ENCODE results near the gene PTPRT.
"Not testable (repeated sequence)": the region's sequence is repeated elsewhere in the genome, so short reads cannot be mapped to it uniquely, and the experiment has no call there.

PTPRT gene

GRCh38 chr20:43186312-43186711 lies 3.4 kb downstream of the PTPRT start:
- no peak for DNase-seq

GRCh38 chr20:43185901-43186300 lies 3.8 kb downstream of the PTPRT start:
- no peak for DNase-seq

- no peak for DNase-seq
Observed at GRCh38 chr20:43183536-43184070, 6.1 kb downstream of the PTPRT start.

GRCh38 chr20:43178080-43178479 lies 11.6 kb downstream of the PTPRT start:
- DNase-seq, result no peak

GRCh38 chr20:43176726-43177125 lies 13.0 kb downstream of the PTPRT start:
- no peak for DNase-seq

GRCh38 chr20:43171930-43172329 lies 17.8 kb downstream of the PTPRT start:
- DNase-seq, result no peak

- DNase-seq, result no peak
Observed at GRCh38 chr20:43170771-43171170, 18.9 kb downstream of the PTPRT start.

- no peak for DNase-seq
Observed at GRCh38 chr20:43167615-43168014, 22.1 kb downstream of the PTPRT start.

- DNase-seq, result no peak
Observed at GRCh38 chr20:43167021-43167420, 22.7 kb downstream of the PTPRT start.

GRCh38 chr20:43165611-43166010 lies 24.1 kb downstream of the PTPRT start:
- DNase-seq, result no peak

GRCh38 chr20:43164736-43165135 lies 25.0 kb downstream of the PTPRT start:
- not testable (repeated sequence) for DNase-seq

- no peak for DNase-seq
Observed at GRCh38 chr20:43161716-43162115, 28.0 kb downstream of the PTPRT start.

- no peak for DNase-seq
Observed at GRCh38 chr20:43160941-43161340, 28.8 kb downstream of the PTPRT start.

GRCh38 chr20:43159994-43160393 lies 29.7 kb downstream of the PTPRT start:
- no peak for DNase-seq

GRCh38 chr20:43155366-43156100 lies 34.2 kb downstream of the PTPRT start:
- no peak for DNase-seq

- DNase-seq, result no peak
Observed at GRCh38 chr20:43151901-43152300, 37.8 kb downstream of the PTPRT start.

GRCh38 chr20:43151256-43151655 lies 38.5 kb downstream of the PTPRT start:
- DNase-seq, result no peak

GRCh38 chr20:43140726-43141125 lies 49.0 kb downstream of the PTPRT start:
- DNase-seq, result no peak

- no peak for DNase-seq
Observed at GRCh38 chr20:43138061-43138770, 51.5 kb downstream of the PTPRT start.

- DNase-seq, result no peak
Observed at GRCh38 chr20:43137160-43137559, 52.5 kb downstream of the PTPRT start.

GRCh38 chr20:43124241-43124640 lies 65.5 kb downstream of the PTPRT start:
- DNase-seq, result no peak

- no peak for DNase-seq
Observed at GRCh38 chr20:43123180-43123579, 66.5 kb downstream of the PTPRT start.

- DNase-seq, result no peak
Observed at GRCh38 chr20:43119720-43120119, 70.0 kb downstream of the PTPRT start.

- DNase-seq, result no peak
Observed at GRCh38 chr20:43102394-43102793, 87.3 kb downstream of the PTPRT start.

GRCh38 chr20:43096931-43097260 lies 92.8 kb downstream of the PTPRT start:
- DNase-seq, result no peak

Data from COR-L47 (cell line).